Ureter (tissue), 1 donor: ENCODE results near the gene ELP5. TPM values are rescaled to one million over a fixed set of nuclear protein-coding genes. Genes with fewer than 3 reads are reported as not detected.

ENCODE experiments used
- DNase-seq: peaks from one replicate; pipeline ENCODE4 v3.0.0-alpha.2; 2020; ENCODE audit warnings: low spot score
- total RNA-seq: library from RNA; stranded (reverse); gene quantifications from one replicate; pipeline ENCODE4 v1.2.4, GENCODE V29; 2023
- donor health status: DM: yes; HTN: yes; CAD: no.

The ELP5 gene
- total RNA-seq, 1 donor from 2014 or later: 46.3 TPM

GRCh38 chr17:7308625-7309433 lies 56.8 kb downstream of the ELP5 start:
- DNase-seq: peak; percentile 88

Other genes with a start within 250 kb of the ELP5 start
- 151 TPM for gene RNASEK, start 239.6 kb upstream of the ELP5 start, total RNA-seq
- 21.6 TPM for gene BCL6B, start 229.2 kb upstream of the ELP5 start, total RNA-seq
- gene SLC16A13, start 216.2 kb upstream of the ELP5 start, total RNA-seq: 6.7 TPM
- gene SLC16A11, start 208.1 kb upstream of the ELP5 start, total RNA-seq: 2.8 TPM
- 5.1 TPM for gene CLEC10A, start 172.0 kb upstream of the ELP5 start, total RNA-seq
- not detected for gene ASGR2, start 137.4 kb upstream of the ELP5 start, total RNA-seq
- gene ASGR1, start 72.8 kb upstream of the ELP5 start, total RNA-seq: 2.6 TPM
- gene DLG4, start 32.4 kb upstream of the ELP5 start, total RNA-seq: 26.8 TPM
- 855 TPM for gene ACADVL, start 32.3 kb upstream of the ELP5 start, total RNA-seq
- gene DVL2, start 17.7 kb upstream of the ELP5 start, total RNA-seq: 38.4 TPM
- gene PHF23, start 12.8 kb upstream of the ELP5 start, total RNA-seq: 37.6 TPM
- 453 TPM for gene GABARAP, start 9.8 kb upstream of the ELP5 start, total RNA-seq
- 116 TPM for gene CTDNEP1, start 481 bp upstream of the ELP5 start, total RNA-seq
- 157 TPM for gene CLDN7, start 10.3 kb downstream of the ELP5 start, total RNA-seq
- gene SLC2A4, start 29.5 kb downstream of the ELP5 start, total RNA-seq: 11.2 TPM
- gene YBX2, start 42.4 kb downstream of the ELP5 start, total RNA-seq: not detected
- 425 TPM for gene EIF5A, start 55.4 kb downstream of the ELP5 start, total RNA-seq
- 67.6 TPM for gene GPS2, start 63.1 kb downstream of the ELP5 start, total RNA-seq
- gene NEURL4, start 77.1 kb downstream of the ELP5 start, total RNA-seq: 49.6 TPM
- 12.7 TPM for gene ACAP1, start 84.3 kb downstream of the ELP5 start, total RNA-seq
- 11.5 TPM for gene KCTD11, start 99.9 kb downstream of the ELP5 start, total RNA-seq
- not detected for gene TMEM95, start 102.9 kb downstream of the ELP5 start, total RNA-seq
- 12.3 TPM for gene TNK1, start 128.9 kb downstream of the ELP5 start, total RNA-seq
- gene PLSCR3, start 142.3 kb downstream of the ELP5 start, total RNA-seq: 43.0 TPM
- 115 TPM for gene TMEM256, start 151.9 kb downstream of the ELP5 start, total RNA-seq
- gene NLGN2, start 155.6 kb downstream of the ELP5 start, total RNA-seq: 22.3 TPM
- not detected for gene SPEM1, start 168.1 kb downstream of the ELP5 start, total RNA-seq
- gene SPEM2, start 173.4 kb downstream of the ELP5 start, total RNA-seq: not detected
- gene SPEM3, start 176.6 kb downstream of the ELP5 start, total RNA-seq: not detected
- 8.1 TPM for gene TMEM102, start 183.2 kb downstream of the ELP5 start, total RNA-seq
- gene FGF11, start 187.3 kb downstream of the ELP5 start, total RNA-seq: 3.5 TPM
- 6.8 TPM for gene CHRNB1, start 192.8 kb downstream of the ELP5 start, total RNA-seq
- 65.5 TPM for gene ZBTB4, start 227.4 kb downstream of the ELP5 start, total RNA-seq
- gene SLC35G6, start 229.2 kb downstream of the ELP5 start, total RNA-seq: not detected
- gene POLR2A, start 232.2 kb downstream of the ELP5 start, total RNA-seq: 151 TPM